H9 (cell line): ENCODE data around the gene SAA4. TPM values are rescaled to one million over a fixed set of nuclear protein-coding genes. Genes with fewer than 3 reads are reported as not detected.

Source experiments
- DNase-seq: peaks from one replicate; pipeline ENCODE4 v3.0.0-alpha.2; 2017
- H2AFZ ChIP-seq: one replicate; pipeline ENCODE4 v1.6.1; 2013; ENCODE audit warnings: mild to moderate bottlenecking, low read length, control low read depth, moderate library complexity
- H2AK5ac ChIP-seq: 2 replicates; pipeline ENCODE4 v1.6.1; 2013; ENCODE audit warnings: low read length, control low read depth, mixed read lengths; ENCODE audit not compliant: insufficient read length
- H2BK120ac ChIP-seq: one replicate; pipeline ENCODE4 v1.6.1; 2013; ENCODE audit warnings: low read depth, mild to moderate bottlenecking, low read length, control low read depth, inconsistent platforms; ENCODE audit not compliant: poor library complexity, severe bottlenecking
- H2BK12ac ChIP-seq: 2 replicates; pipeline ENCODE4 v1.6.1; 2013; ENCODE audit warnings: low read length, control low read depth, mixed read lengths, low read depth; ENCODE audit not compliant: insufficient read length
- H2BK15ac ChIP-seq: 2 replicates; pipeline ENCODE4 v1.6.1; 2013; ENCODE audit warnings: low read depth, low read length, control low read depth
- H2BK20ac ChIP-seq: one replicate; pipeline ENCODE4 v1.6.1; 2013; ENCODE audit warnings: low read depth, mild to moderate bottlenecking, low read length, control low read depth, inconsistent platforms; ENCODE audit not compliant: poor library complexity, severe bottlenecking
- H2BK5ac ChIP-seq: 2 replicates; pipeline ENCODE4 v1.6.1; 2013; ENCODE audit warnings: low read length, control low read depth, mixed read lengths; ENCODE audit not compliant: insufficient read length
- H3K14ac ChIP-seq: 2 replicates; pipeline ENCODE4 v1.6.1; 2013; ENCODE audit warnings: low read length, control low read depth; ENCODE audit not compliant: insufficient read depth
- H3K18ac ChIP-seq: 2 replicates; pipeline ENCODE4 v1.6.1; 2013; ENCODE audit warnings: low read depth, mild to moderate bottlenecking, mixed read lengths, low read length, control low read depth; ENCODE audit not compliant: insufficient read length
- H3K23ac ChIP-seq: 2 replicates; pipeline ENCODE4 v1.6.1; 2013; ENCODE audit warnings: low read length, control low read depth, mixed read lengths, low read depth; ENCODE audit not compliant: insufficient read length
- H3K23me2 ChIP-seq: 2 replicates; pipeline ENCODE4 v1.6.1; 2013; ENCODE audit warnings: low read depth, mild to moderate bottlenecking, mixed read lengths, low read length, control low read depth; ENCODE audit not compliant: insufficient read length, poor library complexity, severe bottlenecking
- H3K27ac ChIP-seq: 2 replicates; pipeline ENCODE4 v1.5.1; 2013; ENCODE audit warnings: low read length, control low read depth, mixed read lengths, low read depth; ENCODE audit not compliant: insufficient read length
- H3K27me3 ChIP-seq: 2 replicates; pipeline ENCODE4 v1.6.1; 2013; ENCODE audit warnings: low read length, control low read depth, inconsistent platforms; ENCODE audit not compliant: insufficient read depth
- H3K4ac ChIP-seq: 2 replicates; pipeline ENCODE4 v1.6.1; 2013; ENCODE audit warnings: low read depth, mild to moderate bottlenecking, control low read depth, inconsistent platforms, low read length, moderate library complexity
- H3K4me1 ChIP-seq: 2 replicates; pipeline ENCODE4 v1.6.1; 2013; ENCODE audit warnings: low read length, control low read depth, inconsistent platforms; ENCODE audit not compliant: insufficient read depth
- H3K4me2 ChIP-seq: 2 replicates; pipeline ENCODE4 v1.6.1; 2013; ENCODE audit warnings: low read length, control low read depth, mixed read lengths; ENCODE audit not compliant: insufficient read length, insufficient read depth
- H3K56ac ChIP-seq: 2 replicates; pipeline ENCODE4 v1.6.1; 2013; ENCODE audit warnings: low read depth, mild to moderate bottlenecking, mixed read lengths, low read length, control low read depth; ENCODE audit not compliant: insufficient read length
- H3K79me1 ChIP-seq: 2 replicates; pipeline ENCODE4 v1.6.1; 2013; ENCODE audit warnings: low read depth, mild to moderate bottlenecking, moderate library complexity, low read length, control low read depth, inconsistent platforms; ENCODE audit not compliant: insufficient read depth, poor library complexity, severe bottlenecking
- H3K79me2 ChIP-seq: 2 replicates; pipeline ENCODE4 v1.6.1; 2013; ENCODE audit warnings: low read length, control low read depth, inconsistent platforms; ENCODE audit not compliant: insufficient read depth
- H3K9ac ChIP-seq: 2 replicates; pipeline ENCODE4 v1.6.1; 2013; ENCODE audit warnings: low read length, control low read depth, mixed read lengths; ENCODE audit not compliant: insufficient read length; ENCODE audit errors: extremely low read depth
- H3K9me3 ChIP-seq: one replicate; pipeline ENCODE4 v1.6.1; 2013; ENCODE audit warnings: low read depth, low read length, inconsistent platforms; ENCODE audit not compliant: control insufficient read depth
- H3T11ph ChIP-seq: one replicate; pipeline ENCODE4 v1.6.1; 2013; ENCODE audit warnings: mild to moderate bottlenecking, low read length, control low read depth, inconsistent platforms
- H4K20me1 ChIP-seq: one replicate; pipeline ENCODE4 v1.6.1; 2013; ENCODE audit not compliant: control insufficient read depth, insufficient read length, insufficient read depth
- H4K5ac ChIP-seq: 2 replicates; pipeline ENCODE4 v1.6.1; 2013; ENCODE audit warnings: low read depth, mild to moderate bottlenecking, mixed read lengths, low read length, control low read depth; ENCODE audit not compliant: insufficient read length
- H4K8ac ChIP-seq: replicated peaks from 2 replicates; pipeline ENCODE4 v1.6.1; 2013; ENCODE audit warnings: low read length, control low read depth, mixed read lengths, low read depth; ENCODE audit not compliant: insufficient read length
- H4K91ac ChIP-seq: 2 replicates; pipeline ENCODE4 v1.6.1; 2013; ENCODE audit warnings: low read depth, mild to moderate bottlenecking, moderate library complexity, mixed read lengths, low read length, control low read depth; ENCODE audit not compliant: insufficient read length
- H3K27ac Mint-ChIP-seq, 3 experiments: 2 replicates in 2 of 3; 3 replicates in 1 of 3; pipeline ENCODE4 v1.8.0; 2020 to 2021; ENCODE audit warnings: mixed read lengths in 3 of 3, mild to moderate bottlenecking in 1 of 3, moderate library complexity in 1 of 3
- H3K27me3 Mint-ChIP-seq: 2 replicates; pipeline ENCODE4 v1.8.0; 2021; ENCODE audit warnings: low read depth, mild to moderate bottlenecking, moderate library complexity, mixed read lengths
- H3K36me3 Mint-ChIP-seq, 3 experiments: 2 replicates in 2 of 3; 3 replicates in 1 of 3; pipeline ENCODE4 v1.8.0; 2020 to 2021; ENCODE audit warnings: low read depth in 3 of 3, mixed read lengths in 3 of 3; ENCODE audit not compliant: insufficient read depth in 1 of 3
- H3K4me1 Mint-ChIP-seq, 2 experiments: 2 replicates each; pipeline ENCODE4 v1.8.0; 2020; ENCODE audit warnings: mixed read lengths in 2 of 2
- H3K4me3 Mint-ChIP-seq, 2 experiments: 2 replicates in 1 of 2; 3 replicates in 1 of 2; pipeline ENCODE4 v1.8.0; 2020 to 2021; ENCODE audit warnings: mild to moderate bottlenecking in 2 of 2, mixed read lengths in 2 of 2, moderate library complexity in 1 of 2
- H3K9me3 Mint-ChIP-seq, 2 experiments: 2 replicates in 1 of 2; 3 replicates in 1 of 2; pipeline ENCODE4 v1.8.0; 2020; ENCODE audit warnings: mild to moderate bottlenecking in 2 of 2, mixed read lengths in 2 of 2, moderate library complexity in 1 of 2
- CTCF ChIP-seq: fragments of 200-600 bp; sonication (generic); conservative IDR thresholded peaks from 3 replicates; pipeline ENCODE4 v1.8.0; 2021; ENCODE audit warnings: antibody characterized with exemption, mild to moderate bottlenecking
- WGBS: extraction: QIAGEN DNeasy Blood & Tissue Kit; methylation state at CpG from one replicate; pipeline ENCODE4 v1.1.7; 2013; ENCODE audit warnings: missing lambda C conversion rate, low lambda C conversion rate, mixed read lengths; ENCODE audit not compliant: insufficient read length; ENCODE audit errors: extremely low coverage; 5-methylcytosine and 5-hydroxymethylcytosine counted together
- total RNA-seq: library from RNA; stranded (reverse); gene quantifications from 2 replicates; pipeline ENCODE4 v1.2.1, GENCODE V29; 2021

Gene SAA4
- total RNA-seq, 1 experiment from 2014 or later, result not detected

- Histone ChIP-seq H3K18ac (no peak overlapping the region), H4K8ac (no peak overlapping the region), H3K27ac (no peak overlapping the region), H4K91ac (no peak overlapping the region), H4K5ac (no peak overlapping the region), H2BK5ac (no peak overlapping the region), H3K23ac (no peak overlapping the region), H3K4me1 (no peaks in the 10 kb centered on the region), H3K79me1 (no peaks in the 10 kb centered on the region), H3K23me2 (no peaks in the 10 kb centered on the region), H3K4ac (no peak overlapping the region), H3K9me3 (no peaks in the 10 kb centered on the region), H3K79me2 (no peaks in the 10 kb centered on the region), H3K4me2 (no peak overlapping the region), H2BK15ac (no peak overlapping the region), H2AFZ (peak overlapping the region; percentile 37), H3T11ph (no peak overlapping the region), H2AK5ac (no peak overlapping the region), H3K27me3 (no peaks in the 10 kb centered on the region), H2BK20ac (no peak overlapping the region), H4K20me1 (no peaks in the 10 kb centered on the region), H2BK120ac (no peak overlapping the region), H3K9ac (no peak overlapping the region), H3K14ac (no peak overlapping the region), H3K56ac (no peak overlapping the region), H2BK12ac (no peak overlapping the region)
- Mint-ChIP-seq H3K27me3 (peaks cover 14% of the 10 kb centered on the region), H3K27ac (no peak overlapping the region), H3K36me3 (no peaks in the 10 kb centered on the region), H3K4me3 (no peak overlapping the region), H3K9me3 (no peaks in the 10 kb centered on the region), H3K4me1 (no peaks in the 10 kb centered on the region)
- WGBS, result no CpG with 5 or more reads among the region's 8 CpGs
- no peak for TF ChIP-seq CTCF
- no peak for DNase-seq
Measured at GRCh38 chr11:18235394-18236334, 938 bp downstream of the SAA4 start.
